HG03064 (cell line): ENCODE measurements around the gene C4BPB.

ENCODE experiments used
- ATAC-seq: cut with Tn5 transposase; IDR thresholded peaks from one replicate; pipeline ENCODE4 v1.9.1; 2021; ENCODE audit warnings: low read depth; ENCODE audit not compliant: unreplicated experiment

C4BPB gene

DNA sequence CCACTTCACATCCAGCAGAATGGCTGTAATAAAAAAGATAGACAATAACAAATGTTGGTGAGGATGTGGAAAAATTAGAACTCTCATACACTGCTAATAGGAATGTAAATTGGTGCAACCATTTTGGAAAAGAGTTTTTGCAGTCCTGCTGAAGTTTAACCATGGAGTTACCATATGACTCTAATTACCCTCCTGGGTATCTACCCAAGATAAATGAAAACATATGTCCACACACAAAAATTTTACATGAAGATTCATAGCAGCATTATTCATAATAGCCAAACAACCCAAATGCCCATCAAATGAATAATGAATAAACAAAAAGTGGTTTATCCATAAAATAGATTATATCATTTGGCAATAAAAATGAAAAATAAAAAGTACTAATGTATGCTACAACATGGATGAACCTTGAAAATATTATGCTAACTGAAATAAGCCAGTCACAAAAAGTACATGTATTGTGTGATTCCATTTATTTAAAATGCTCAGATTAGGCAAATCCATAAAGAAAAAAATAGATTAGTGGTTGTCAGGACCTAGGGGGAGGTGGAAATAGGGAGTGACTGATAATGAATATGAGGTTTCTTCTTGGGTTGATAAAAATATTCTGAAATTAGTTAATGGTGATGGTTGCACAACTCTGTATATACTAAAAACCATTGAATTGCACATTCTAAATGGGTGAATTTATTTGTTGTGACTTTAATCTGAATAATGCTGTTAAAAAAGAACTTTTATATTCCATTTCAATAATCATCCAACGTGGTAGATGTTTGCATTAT, 41.8 kb downstream of the C4BPB start:
- no peak for ATAC-seq

DNA sequence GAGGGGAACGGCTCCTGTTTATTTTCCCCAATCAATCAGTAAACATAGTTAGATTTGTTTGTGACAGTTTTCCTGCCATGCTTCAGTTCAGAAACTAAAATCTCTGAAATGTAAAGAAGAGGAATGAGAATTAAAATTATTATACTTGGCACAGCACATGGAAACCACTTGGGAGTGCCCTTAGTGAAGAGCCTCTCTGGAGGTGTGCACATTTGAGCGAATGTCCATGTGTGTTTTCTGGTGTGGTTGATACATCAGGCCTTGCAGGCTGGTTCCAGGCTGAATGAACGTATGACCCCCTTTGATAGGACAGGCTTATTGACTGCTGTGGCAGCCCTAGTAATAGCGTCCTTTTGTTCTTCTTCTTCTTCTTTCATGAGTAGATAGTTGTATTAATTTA, 42.5 kb downstream of the C4BPB start:
- no peak for ATAC-seq

DNA sequence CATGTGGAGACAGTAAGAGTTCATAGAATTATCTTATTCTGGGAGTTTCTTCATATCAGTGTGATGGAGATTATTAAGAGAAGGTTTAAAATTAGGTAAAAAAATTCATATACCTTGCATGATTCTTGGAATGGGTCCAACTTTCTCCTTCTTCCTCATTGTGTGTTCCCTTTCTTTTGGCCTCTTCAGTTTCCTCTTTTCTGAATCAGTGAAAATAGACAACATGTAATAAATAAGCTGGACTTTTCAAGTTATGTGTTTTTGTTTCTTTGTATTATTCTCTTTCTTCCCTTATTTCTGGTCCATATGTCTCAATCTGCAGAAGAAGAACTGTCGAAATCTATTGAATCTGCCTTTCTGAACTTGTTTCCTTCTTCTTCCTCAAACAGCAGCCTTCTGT, 45.9 kb downstream of the C4BPB start:
- no peak for ATAC-seq

DNA sequence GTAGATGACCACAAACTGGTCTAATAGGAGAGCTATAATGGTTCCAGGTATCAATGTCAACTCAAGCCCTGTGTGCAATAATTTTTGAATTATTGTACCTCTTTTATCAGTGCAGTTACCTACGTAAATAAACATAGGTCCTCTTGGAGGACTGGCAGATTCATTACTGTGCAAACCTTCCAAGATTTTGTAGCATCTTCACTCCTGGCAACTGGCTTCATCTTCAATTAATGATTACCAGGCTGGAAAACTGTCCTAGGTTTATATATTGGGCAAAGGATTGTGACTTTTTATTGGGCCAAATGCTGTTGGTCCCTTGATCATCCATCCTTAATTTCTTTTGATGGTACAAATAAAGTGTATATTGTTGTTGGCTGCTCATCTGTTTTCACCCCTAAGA, 51.0 kb downstream of the C4BPB start:
- no peak for ATAC-seq

DNA sequence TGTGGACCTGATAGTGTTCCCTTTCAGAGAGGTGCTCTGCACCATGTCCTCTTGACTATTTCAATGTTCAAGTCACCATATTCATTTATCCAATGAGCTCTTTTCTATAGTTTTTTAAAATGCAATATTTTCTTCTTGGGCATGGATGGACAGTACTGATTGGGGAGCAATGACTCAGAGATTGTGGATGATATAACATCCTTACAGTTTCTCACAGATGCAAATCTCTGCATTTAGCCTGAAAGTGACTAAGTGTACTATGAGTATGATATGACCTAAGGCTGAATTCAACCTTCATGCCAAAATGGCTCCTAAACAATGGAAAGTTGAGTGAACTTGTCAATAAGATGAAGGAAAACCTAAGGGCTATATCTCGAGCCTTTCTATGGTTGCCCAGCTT, 51.9 kb downstream of the C4BPB start:
- ATAC-seq, result no peak

DNA sequence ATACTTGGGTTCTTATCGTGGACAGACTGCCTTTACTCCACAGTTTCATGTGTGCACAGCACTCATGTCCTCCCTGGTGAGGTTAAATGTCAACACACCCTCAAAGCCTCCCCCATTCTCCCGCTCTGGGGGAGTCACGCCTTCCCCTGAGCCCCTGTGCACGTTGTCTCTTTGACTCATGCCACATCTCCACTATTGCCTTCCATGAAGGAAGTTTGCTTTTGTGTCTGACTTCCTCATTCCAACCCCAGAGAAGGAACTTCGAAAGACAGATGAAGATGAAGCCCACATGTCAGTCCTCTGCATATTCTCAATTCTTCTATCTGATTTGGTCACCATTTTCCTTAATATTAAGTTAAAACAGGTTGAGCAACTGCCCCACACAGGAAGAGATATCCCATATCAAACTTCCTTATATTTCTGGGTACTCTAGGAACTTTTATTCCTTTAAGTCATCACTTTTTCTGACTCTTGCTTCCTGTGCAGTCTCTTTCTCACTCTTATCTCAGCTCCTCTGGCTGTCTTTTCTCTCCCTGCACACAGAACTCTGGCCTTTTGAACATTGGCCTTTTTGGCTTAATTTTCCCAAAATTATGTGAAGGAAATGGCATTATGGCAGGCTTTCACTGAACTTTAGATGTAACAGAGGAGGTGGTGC, 56.9 kb downstream of the C4BPB start:
- ATAC-seq, result no peak
